HCT116 (cell line): Measurements from ENCODE around the gene PCDHB13. TPM values are rescaled to one million over a fixed set of nuclear protein-coding genes. Genes with fewer than 3 reads are reported as not detected.

Experiments
- ATAC-seq: fragments of 200-7000 bp; cut with Tn5 transposase; 2 replicates; pipeline ENCODE4 v1.9.1; 2020; ENCODE audit warnings: mild to moderate bottlenecking, moderate library complexity
- BruUV-seq: library from RNA; stranded (reverse); fragments of 400-500 nt; replicated peaks from 2 replicates; lab custom pipeline; 2021; lab: Mats Ljungman, UMichigan
- CTCF ChIA-PET: fragments of 300-600 bp; sonication (Branson Sonifier 250); formaldehyde crosslinking; loops from one replicate; lab custom pipeline; 2021; ENCODE audit warnings: antibody characterized with exemption; lab: Charles Lee
- POLR2A ChIA-PET: fragments of 300-600, 350-600 bp; sonication (Branson Sonifier 250); formaldehyde crosslinking; loops from one replicate; lab custom pipeline; 2021; ENCODE audit warnings: antibody characterized with exemption; lab: Charles Lee
- RAD21 ChIA-PET, 2 experiments: fragments of 300-600 bp; sonication (Branson Sonifier 250); formaldehyde crosslinking; loops; one replicate each; lab custom pipeline; 2023; ENCODE audit warnings: low total read pairs in 2 of 2; ENCODE audit not compliant: uncharacterized antibody in 2 of 2, unreplicated experiment in 2 of 2, low non-redundant PET in 1 of 2; lab: Charles Lee
- DNase-seq: peaks from one replicate; pipeline ENCODE4 v3.0.0-alpha.2; 2010; ENCODE audit warnings: low read depth, low spot score
- H2AFZ ChIP-seq: fragments of 200-600 bp; shearing (Covaris generic), sonication (generic); 2 replicates; pipeline ENCODE4 v1.6.1; 2017; ENCODE audit warnings: low read depth, mixed run types, mixed read lengths, antibody characterized with exemption, low read length; ENCODE audit not compliant: poor library complexity, severe bottlenecking
- H3K27ac ChIP-seq: 2 replicates; pipeline ENCODE4 v1.5.1; 2012; ENCODE audit warnings: low read depth, low read length
- H3K27me3 ChIP-seq: fragments of 200-600 bp; sonication (generic); 2 replicates; pipeline ENCODE4 v1.6.1; 2016; ENCODE audit warnings: mixed run types, low read length, mixed read lengths; ENCODE audit not compliant: insufficient read depth
- H3K36me3 ChIP-seq, 2 experiments: fragments of 200-500 bp in 1 of 2; fragments of 200-600 bp in 1 of 2; sonication (Bioruptor generic) in 1 of 2; sonication (generic) in 1 of 2; 2 replicates each; pipeline versions ENCODE4 v1.5.1 to v1.6.1; 2014 to 2016; ENCODE audit warnings: low read length in 2 of 2, inconsistent platforms in 1 of 2, mixed read lengths in 1 of 2, mixed run types in 1 of 2; ENCODE audit not compliant: insufficient read depth in 2 of 2, control insufficient read depth in 1 of 2
- H3K4me1 ChIP-seq, 2 experiments: fragments of 200-600 bp in 1 of 2; sonication (generic) in 1 of 2; 2 replicates each; pipeline versions ENCODE4 v1.5.1 to v1.6.1; 2012 to 2017; ENCODE audit warnings: low read length in 2 of 2, inconsistent platforms in 1 of 2, mild to moderate bottlenecking in 1 of 2, mixed read lengths in 1 of 2, mixed run types in 1 of 2, moderate library complexity in 1 of 2; ENCODE audit not compliant: insufficient read depth in 2 of 2, control insufficient read depth in 1 of 2
- H3K4me2 ChIP-seq: fragments of 200-600 bp; sonication (generic); 2 replicates; pipeline ENCODE4 v1.6.1; 2017; ENCODE audit warnings: mixed run types, low read length, mixed read lengths
- H3K4me3 ChIP-seq, 2 experiments: fragments of 200-600 bp in 1 of 2; sonication (generic) in 1 of 2; replicated peaks in 1 of 2; 2 replicates each; pipeline ENCODE4 v1.5.1; 2011 to 2016; ENCODE audit warnings: low read length in 2 of 2, control low read depth in 1 of 2, low read depth in 1 of 2, mild to moderate bottlenecking in 1 of 2, mixed read lengths in 1 of 2, mixed run types in 1 of 2
- H3K79me2 ChIP-seq: fragments of 200-600 bp; sonication (generic); 2 replicates; pipeline ENCODE4 v1.6.1; 2017; ENCODE audit warnings: mild to moderate bottlenecking, mixed run types, low read length, moderate library complexity, mixed read lengths; ENCODE audit not compliant: insufficient read depth
- H3K9ac ChIP-seq: fragments of 200-600 bp; sonication (generic); 2 replicates; pipeline ENCODE4 v1.6.1; 2016; ENCODE audit warnings: low read length, mixed read lengths
- H3K9me2 ChIP-seq: fragments of 200-600 bp; sonication (generic), shearing (Covaris generic); 2 replicates; pipeline ENCODE4 v1.6.1; 2017; ENCODE audit warnings: mixed run types, mild to moderate bottlenecking, moderate library complexity; ENCODE audit not compliant: insufficient read depth
- H3K9me3 ChIP-seq, 2 experiments: fragments of 200-500 bp in 1 of 2; fragments of 200-600 bp in 1 of 2; sonication (Bioruptor generic) in 1 of 2; sonication (generic) in 1 of 2; 2 replicates each; pipeline ENCODE4 v1.6.1; 2014 to 2017; ENCODE audit warnings: low read length in 2 of 2, mixed read lengths in 2 of 2, inconsistent platforms in 1 of 2, low read depth in 1 of 2, mild to moderate bottlenecking in 1 of 2, mixed run types in 1 of 2, moderate library complexity in 1 of 2; ENCODE audit not compliant: control insufficient read depth in 1 of 2, insufficient read depth in 1 of 2
- H4K20me1 ChIP-seq: fragments of 200-600 bp; sonication (generic), shearing (Covaris generic); 2 replicates; pipeline ENCODE4 v1.6.1; 2017; ENCODE audit warnings: mixed run types, mild to moderate bottlenecking, moderate library complexity; ENCODE audit not compliant: insufficient read depth
- CBX3 ChIP-seq: IDR thresholded peaks from 2 replicates; pipeline ENCODE4 v1.6.1; 2012; ENCODE audit warnings: low read depth
- CEBPB ChIP-seq: IDR thresholded peaks from 2 replicates; pipeline ENCODE4 v1.6.1; 2012; ENCODE audit warnings: low read depth
- ELF1 ChIP-seq: IDR thresholded peaks from 2 replicates; pipeline ENCODE4 v1.6.1; 2012; ENCODE audit warnings: low read depth, borderline replicate concordance
- EZH2phosphoT487 ChIP-seq: fragments of 200-600 bp; IDR thresholded peaks from 2 replicates; pipeline ENCODE4 v1.6.1; 2018; ENCODE audit warnings: antibody characterized with exemption, borderline replicate concordance
- FOSL1 ChIP-seq: IDR thresholded peaks from 2 replicates; pipeline ENCODE4 v1.6.1; 2012; ENCODE audit warnings: low read depth
- POLR2AphosphoS5 ChIP-seq: IDR thresholded peaks from 2 replicates; pipeline ENCODE4 v1.6.1; 2011; ENCODE audit warnings: mild to moderate bottlenecking, low read depth, low read length, moderate library complexity
- RAD21 ChIP-seq: IDR thresholded peaks from 2 replicates; pipeline ENCODE4 v1.6.1; 2012; ENCODE audit warnings: low read depth, mild to moderate bottlenecking
- SP1 ChIP-seq: IDR thresholded peaks from 2 replicates; pipeline ENCODE4 v1.6.1; 2012; ENCODE audit warnings: low read depth
- SRF ChIP-seq: IDR thresholded peaks from 2 replicates; pipeline ENCODE4 v1.6.1; 2012; ENCODE audit warnings: low read depth
- TCF7L2 ChIP-seq: IDR thresholded peaks from 2 replicates; pipeline ENCODE4 v1.7.0; 2011; ENCODE audit warnings: borderline replicate concordance, inconsistent platforms; ENCODE audit not compliant: insufficient read depth, insufficient read length; ENCODE audit errors: extremely low read depth
- ZBTB33 ChIP-seq: IDR thresholded peaks from 2 replicates; pipeline ENCODE4 v1.6.1; 2011; ENCODE audit warnings: mild to moderate bottlenecking, low read length, moderate library complexity; ENCODE audit not compliant: insufficient replicate concordance; ENCODE audit errors: extremely low read depth
- ZNF274 ChIP-seq: fragments of 200-500 bp; sonication (Bioruptor generic); IDR thresholded peaks from 2 replicates; pipeline ENCODE4 v1.6.1; 2014; ENCODE audit warnings: mild to moderate bottlenecking, low read depth, low read length, inconsistent platforms
- intact Hi-C: fragments of 100-400 bp; cut with micrococcal nuclease; formaldehyde crosslinking; loops from 2 replicates; pipeline ENCODE4 v1.10.0; 2022
- total RNA-seq: library from RNA; stranded (reverse); gene quantifications from one replicate; pipeline ENCODE4 v1.2.1, GENCODE V29; 2021; ENCODE audit not compliant: unreplicated experiment
- TF ChIP-seq, protein P1 (sequence below): IDR thresholded peaks from 2 replicates; pipeline ENCODE4 v1.6.1; 2012
- TF ChIP-seq, protein P2 (sequence below): IDR thresholded peaks from 2 replicates; pipeline ENCODE4 v1.6.1; 2012; ENCODE audit warnings: low read depth

Gene PCDHB13
- total RNA-seq, 1 experiment from 2014 or later, result 0.22 TPM

DNA sequence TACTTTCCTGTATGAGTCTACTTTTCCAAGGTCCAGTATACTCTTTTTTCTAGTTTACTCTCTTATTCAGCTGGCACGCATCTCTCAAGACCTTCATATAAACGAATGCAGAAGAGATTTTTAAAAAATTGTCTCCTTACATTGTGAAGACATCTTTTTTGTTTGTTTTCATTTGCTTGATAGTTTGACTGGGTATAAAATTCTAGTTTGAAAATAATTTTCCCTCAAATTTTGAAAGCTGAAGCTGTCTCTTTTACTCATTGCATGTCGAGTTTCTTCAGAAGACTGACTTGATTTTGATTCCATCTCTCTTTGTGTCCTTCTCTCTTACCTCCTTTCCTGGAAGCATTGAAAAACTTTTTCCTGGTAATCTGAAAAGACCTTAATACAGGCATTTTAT is 17.4 kb upstream of the PCDHB13 start:
- no peak overlapping the region for H3K4me2 ChIP-seq
- H4K20me1 ChIP-seq, result no peaks in the 10 kb centered on the region
- ChIA-PET POLR2A (no interaction called here), RAD21 (no interaction called here)
- H3K79me2 ChIP-seq, result no peaks in the 10 kb centered on the region
- no peaks in the 10 kb centered on the region for H3K27me3 ChIP-seq
- H2AFZ ChIP-seq, result no peak overlapping the region
- intact Hi-C loops, result no loop called here
- DNase-seq, result no peak
- H3K4me1 ChIP-seq, result no peaks in the 10 kb centered on the region
- ATAC-seq, result no peak
- TF ChIP-seq CBX3 (no peak), ZBTB33 (no peak), SP1 (no peak), CEBPB (no peak), SRF (no peak), ZNF274 (no peak), TCF7L2 (no peak), ELF1 (no peak), RAD21 (no peak), FOSL1 (no peak), POLR2AphosphoS5 (no peak), EZH2phosphoT487 (no peak)
- TF ChIP-seq, protein P1, sequence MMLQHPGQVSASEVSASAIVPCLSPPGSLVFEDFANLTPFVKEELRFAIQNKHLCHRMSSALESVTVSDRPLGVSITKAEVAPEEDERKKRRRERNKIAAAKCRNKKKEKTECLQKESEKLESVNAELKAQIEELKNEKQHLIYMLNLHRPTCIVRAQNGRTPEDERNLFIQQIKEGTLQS, result no peak
- TF ChIP-seq, protein P2, sequence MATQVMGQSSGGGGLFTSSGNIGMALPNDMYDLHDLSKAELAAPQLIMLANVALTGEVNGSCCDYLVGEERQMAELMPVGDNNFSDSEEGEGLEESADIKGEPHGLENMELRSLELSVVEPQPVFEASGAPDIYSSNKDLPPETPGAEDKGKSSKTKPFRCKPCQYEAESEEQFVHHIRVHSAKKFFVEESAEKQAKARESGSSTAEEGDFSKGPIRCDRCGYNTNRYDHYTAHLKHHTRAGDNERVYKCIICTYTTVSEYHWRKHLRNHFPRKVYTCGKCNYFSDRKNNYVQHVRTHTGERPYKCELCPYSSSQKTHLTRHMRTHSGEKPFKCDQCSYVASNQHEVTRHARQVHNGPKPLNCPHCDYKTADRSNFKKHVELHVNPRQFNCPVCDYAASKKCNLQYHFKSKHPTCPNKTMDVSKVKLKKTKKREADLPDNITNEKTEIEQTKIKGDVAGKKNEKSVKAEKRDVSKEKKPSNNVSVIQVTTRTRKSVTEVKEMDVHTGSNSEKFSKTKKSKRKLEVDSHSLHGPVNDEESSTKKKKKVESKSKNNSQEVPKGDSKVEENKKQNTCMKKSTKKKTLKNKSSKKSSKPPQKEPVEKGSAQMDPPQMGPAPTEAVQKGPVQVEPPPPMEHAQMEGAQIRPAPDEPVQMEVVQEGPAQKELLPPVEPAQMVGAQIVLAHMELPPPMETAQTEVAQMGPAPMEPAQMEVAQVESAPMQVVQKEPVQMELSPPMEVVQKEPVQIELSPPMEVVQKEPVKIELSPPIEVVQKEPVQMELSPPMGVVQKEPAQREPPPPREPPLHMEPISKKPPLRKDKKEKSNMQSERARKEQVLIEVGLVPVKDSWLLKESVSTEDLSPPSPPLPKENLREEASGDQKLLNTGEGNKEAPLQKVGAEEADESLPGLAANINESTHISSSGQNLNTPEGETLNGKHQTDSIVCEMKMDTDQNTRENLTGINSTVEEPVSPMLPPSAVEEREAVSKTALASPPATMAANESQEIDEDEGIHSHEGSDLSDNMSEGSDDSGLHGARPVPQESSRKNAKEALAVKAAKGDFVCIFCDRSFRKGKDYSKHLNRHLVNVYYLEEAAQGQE, result no peak
- TF ChIP-seq, all 23 proteins: peak for 0
- Histone ChIP-seq H3K36me3 (no peaks in the 10 kb centered on the region), H3K4me3 (no peak overlapping the region), H3K27ac (no peak overlapping the region), H3K9me3 (peaks cover 0 to 11% of the 10 kb centered on the region in 2 experiments; a peak in 2 of 4 replicates), H3K9ac (no peak overlapping the region), H3K9me2 (no peaks in the 10 kb centered on the region)
- CTCF ChIA-PET, result interaction anchor here (1.3 kb wide), 1 partner anchor 9 kb away, joined by 5 read pairs; the partner anchor contains the start of gene PCDHB9
- no TSS peak for BruUV-seq
